IMR-90 (cell line): Measurements from ENCODE around the gene EPN2. TPM values are rescaled to one million over a fixed set of nuclear protein-coding genes. Genes with fewer than 3 reads are reported as not detected.

Source experiments
- ATAC-seq: fragments of 200-7000 bp; cut with Tn5 transposase; 2 replicates; pipeline ENCODE4 v1.9.1; 2020; ENCODE audit warnings: low read depth, mild to moderate bottlenecking, moderate library complexity
- BruUV-seq: library from RNA; stranded (reverse); fragments of 400-500 nt; replicated peaks from 2 replicates; lab custom pipeline; 2021; lab: Mats Ljungman, UMichigan
- CTCF ChIA-PET: fragments of 300-600 bp; formaldehyde crosslinking; extraction: SDS; loops from one replicate; lab custom pipeline; 2021; ENCODE audit warnings: antibody characterized with exemption; lab: Yijun Ruan, JAX
- POLR2A ChIA-PET: fragments of 300-600 bp; sonication (Branson Sonifier 250); formaldehyde crosslinking; loops from one replicate; lab custom pipeline; 2022; ENCODE audit warnings: antibody characterized with exemption; ENCODE audit not compliant: unreplicated experiment; lab: Charles Lee
- DNase-seq: peaks from one replicate; pipeline ENCODE4 v3.0.0; 2013
- H2AFZ ChIP-seq: replicated peaks from 2 replicates; pipeline ENCODE3; 2013; ENCODE audit warnings: low read length, mild to moderate bottlenecking; ENCODE audit not compliant: poor library complexity
- H2AK5ac ChIP-seq: 2 replicates; pipeline ENCODE4 v1.6.1; 2013; ENCODE audit warnings: low read depth, low read length, inconsistent platforms
- H2AK9ac ChIP-seq: replicated peaks from 2 replicates; pipeline ENCODE3; 2013; ENCODE audit warnings: mild to moderate bottlenecking, low read depth, low read length, moderate library complexity; ENCODE audit not compliant: poor library complexity
- H2BK120ac ChIP-seq: 2 replicates; pipeline ENCODE4 v1.6.1; 2013; ENCODE audit warnings: low read depth, low read length, inconsistent platforms
- H2BK15ac ChIP-seq: 3 replicates; pipeline ENCODE4 v1.6.1; 2013; ENCODE audit warnings: low read depth, low read length, inconsistent platforms
- H2BK20ac ChIP-seq: 2 replicates; pipeline ENCODE4 v1.6.1; 2013; ENCODE audit warnings: low read depth, mild to moderate bottlenecking, inconsistent platforms, low read length, moderate library complexity
- H2BK5ac ChIP-seq: 2 replicates; pipeline ENCODE4 v1.6.1; 2013; ENCODE audit warnings: mild to moderate bottlenecking, low read depth, low read length, inconsistent platforms; ENCODE audit not compliant: poor library complexity, severe bottlenecking
- H3K14ac ChIP-seq: replicated peaks from 2 replicates; pipeline ENCODE4 v1.6.1; 2013; ENCODE audit warnings: low read depth, low read length, inconsistent platforms
- H3K18ac ChIP-seq: 2 replicates; pipeline ENCODE4 v1.6.1; 2013; ENCODE audit warnings: low read depth, low read length, control low read depth
- H3K23ac ChIP-seq: 2 replicates; pipeline ENCODE4 v1.6.1; 2013; ENCODE audit warnings: low read depth, low read length, inconsistent platforms
- H3K27ac ChIP-seq: 2 replicates; pipeline ENCODE4 v1.5.1; 2013; ENCODE audit warnings: mild to moderate bottlenecking, control low read depth, low read length; ENCODE audit not compliant: insufficient read depth
- H3K27me3 ChIP-seq: 2 replicates; pipeline ENCODE4 v1.6.1; 2013; ENCODE audit warnings: low read length; ENCODE audit not compliant: control insufficient read depth, insufficient read depth
- H3K36me3 ChIP-seq: 2 replicates; pipeline ENCODE4 v1.6.1; 2013; ENCODE audit warnings: low read length, mixed read lengths; ENCODE audit not compliant: control insufficient read depth, insufficient read depth
- H3K4ac ChIP-seq: 2 replicates; pipeline ENCODE4 v1.6.1; 2013; ENCODE audit warnings: low read depth, low read length, inconsistent platforms
- H3K4me1 ChIP-seq: 2 replicates; pipeline ENCODE4 v1.6.1; 2013; ENCODE audit warnings: low read length, mixed read lengths; ENCODE audit not compliant: control insufficient read depth, insufficient read depth
- H3K4me2 ChIP-seq: 2 replicates; pipeline ENCODE4 v1.6.1; 2013; ENCODE audit warnings: low read depth, mild to moderate bottlenecking, control low read depth, low read length, moderate library complexity
- H3K4me3 ChIP-seq: 2 replicates; pipeline ENCODE4 v1.5.1; 2013; ENCODE audit warnings: low read depth, mild to moderate bottlenecking, control low read depth, low read length, moderate library complexity; ENCODE audit not compliant: insufficient read depth
- H3K56ac ChIP-seq: 2 replicates; pipeline ENCODE4 v1.6.1; 2013; ENCODE audit warnings: low read length, inconsistent platforms; ENCODE audit not compliant: insufficient read depth; ENCODE audit errors: extremely low read depth
- H3K79me1 ChIP-seq, 2 experiments: 2 replicates each; pipeline ENCODE4 v1.6.1; 2013; ENCODE audit warnings: low read length in 2 of 2, inconsistent platforms in 1 of 2, low read depth in 1 of 2
- H3K9ac ChIP-seq: 2 replicates; pipeline ENCODE4 v1.6.1; 2013; ENCODE audit warnings: low read depth, low read length, control low read depth
- H3K9me1 ChIP-seq: 2 replicates; pipeline ENCODE4 v1.6.1; 2013; ENCODE audit warnings: low read length, inconsistent platforms; ENCODE audit not compliant: insufficient read depth
- H3K9me3 ChIP-seq: 2 replicates; pipeline ENCODE4 v1.6.1; 2013; ENCODE audit warnings: low read length; ENCODE audit not compliant: control insufficient read depth, insufficient read depth
- H4K20me1 ChIP-seq: 2 replicates; pipeline ENCODE4 v1.6.1; 2013; ENCODE audit warnings: low read length, inconsistent platforms; ENCODE audit not compliant: insufficient read depth
- H4K5ac ChIP-seq: 2 replicates; pipeline ENCODE4 v1.6.1; 2013; ENCODE audit warnings: mild to moderate bottlenecking, low read depth, low read length, control low read depth
- H4K8ac ChIP-seq, 2 experiments: 2 replicates each; pipeline ENCODE4 v1.6.1; 2013; ENCODE audit warnings: low read depth in 2 of 2, low read length in 2 of 2, control low read depth in 1 of 2, inconsistent platforms in 1 of 2
- H4K91ac ChIP-seq: 2 replicates; pipeline ENCODE4 v1.6.1; 2013; ENCODE audit warnings: low read depth, low read length, inconsistent platforms; ENCODE audit not compliant: insufficient read depth
- BHLHE40 ChIP-seq: fragments of 150-350 bp; IDR thresholded peaks from 2 replicates; pipeline ENCODE4 v1.6.1; 2016; ENCODE audit warnings: mild to moderate bottlenecking, low read depth, low read length
- CEBPB ChIP-seq: IDR thresholded peaks from 2 replicates; pipeline ENCODE4 v1.6.1; 2012; ENCODE audit warnings: low read depth, low read length, improper control_type of control experiment
- CHD1 ChIP-seq: IDR thresholded peaks from 2 replicates; pipeline ENCODE4 v1.6.1; 2012; ENCODE audit warnings: low read depth, low read length, improper control_type of control experiment
- ELK1 ChIP-seq: fragments of 150-350 bp; IDR thresholded peaks from 2 replicates; pipeline ENCODE4 v1.6.1; 2016; ENCODE audit warnings: low read depth, mild to moderate bottlenecking, low read length, moderate library complexity, borderline replicate concordance
- FOS ChIP-seq: fragments of 150-350 bp; IDR thresholded peaks from 2 replicates; pipeline ENCODE4 v1.6.1; 2016; ENCODE audit warnings: low read depth, low read length
- MAFK ChIP-seq: IDR thresholded peaks from 2 replicates; pipeline ENCODE4 v1.6.1; 2012; ENCODE audit warnings: low read depth, low read length, improper control_type of control experiment
- MAZ ChIP-seq: IDR thresholded peaks from 2 replicates; pipeline ENCODE4 v1.6.1; 2012; ENCODE audit warnings: low read depth, mild to moderate bottlenecking, low read length, improper control_type of control experiment, moderate library complexity, borderline replicate concordance
- MXI1 ChIP-seq: IDR thresholded peaks from 2 replicates; pipeline ENCODE4 v1.6.1; 2012; ENCODE audit warnings: low read depth, mild to moderate bottlenecking, low read length, moderate library complexity, borderline replicate concordance
- NFE2L2 ChIP-seq: fragments of 150-350 bp; IDR thresholded peaks from 2 replicates; pipeline ENCODE4 v1.6.1; 2016; ENCODE audit warnings: low read depth, mild to moderate bottlenecking, low read length
- POLR2A ChIP-seq: IDR thresholded peaks from 2 replicates; pipeline ENCODE4 v1.6.1; 2012; ENCODE audit warnings: mild to moderate bottlenecking, low read depth, low read length
- RAD21 ChIP-seq: IDR thresholded peaks from 2 replicates; pipeline ENCODE4 v1.6.1; 2012; ENCODE audit warnings: low read length, improper control_type of control experiment
- RCOR1 ChIP-seq: IDR thresholded peaks from 2 replicates; pipeline ENCODE4 v1.6.1; 2012; ENCODE audit warnings: mild to moderate bottlenecking, low read length, improper control_type of control experiment; ENCODE audit not compliant: insufficient replicate concordance
- RFX5 ChIP-seq: IDR thresholded peaks from 2 replicates; pipeline ENCODE4 v1.8.0; 2012; ENCODE audit warnings: low read depth, mild to moderate bottlenecking, low read length, moderate library complexity
- SMC3 ChIP-seq: fragments of 150-350 bp; IDR thresholded peaks from 2 replicates; pipeline ENCODE4 v1.6.1; 2016; ENCODE audit warnings: low read depth, mild to moderate bottlenecking, antibody characterized with exemption, low read length, moderate library complexity
- USF2 ChIP-seq: fragments of 150-350 bp; IDR thresholded peaks from 2 replicates; pipeline ENCODE4 v1.6.1; 2017; ENCODE audit warnings: mild to moderate bottlenecking, antibody characterized with exemption, low read length, low read depth
- WGBS, 2 experiments: methylation state at CpG; one replicate each; pipeline versions ENCODE4 v1.1.5 to v1.1.7; 2013; ENCODE audit warnings: missing lambda C conversion rate in 2 of 2; ENCODE audit not compliant: insufficient read length in 1 of 2; ENCODE audit errors: extremely low coverage in 2 of 2; 5-methylcytosine and 5-hydroxymethylcytosine counted together
- dilution Hi-C: fragments of 300-500 bp; cut with HindIII; formaldehyde crosslinking; loops from one replicate; pipeline ENCODE4 v1.14.3; 2018; ENCODE audit warnings: low sequenced_read_pairs; ENCODE audit not compliant: unreplicated experiment
- in situ Hi-C: fragments of 300-500 bp; cut with MboI; formaldehyde crosslinking; loops from 3 replicates; pipeline ENCODE4 v1.14.3; 2019; ENCODE audit warnings: low sequenced_read_pairs, inconsistent platforms, mixed read lengths
- intact Hi-C: fragments of 100-400 bp; cut with micrococcal nuclease; formaldehyde crosslinking; loops from 2 replicates; pipeline ENCODE4 v1.10.0; 2022
- polyA plus RNA-seq, 3 experiments: library from polyadenylated mRNA; depleted of rRNA; stranded (reverse); fragments of >200 nt; gene quantifications; 2 replicates each; pipeline ENCODE4 v1.2.3, GENCODE V29; 2012; ENCODE audit warnings: low replicate concordance in 1 of 3
- total RNA-seq: library from RNA; depleted of rRNA; stranded (reverse); fragments of >200 nt; gene quantifications from 2 replicates; pipeline ENCODE4 v1.2.3, GENCODE V29; 2012
- TF ChIP-seq, protein P1 (sequence below): conservative IDR thresholded peaks from 2 replicates; pipeline ENCODE4 v1.5.1; 2012; ENCODE audit warnings: mild to moderate bottlenecking, low read depth, low read length, improper control_type of control experiment

Gene EPN2
- total and polyA plus RNA-seq, 2 of the 4 experiments (the other 2 are of a cell fraction), result 14.9 to 25.3 TPM

DNA sequence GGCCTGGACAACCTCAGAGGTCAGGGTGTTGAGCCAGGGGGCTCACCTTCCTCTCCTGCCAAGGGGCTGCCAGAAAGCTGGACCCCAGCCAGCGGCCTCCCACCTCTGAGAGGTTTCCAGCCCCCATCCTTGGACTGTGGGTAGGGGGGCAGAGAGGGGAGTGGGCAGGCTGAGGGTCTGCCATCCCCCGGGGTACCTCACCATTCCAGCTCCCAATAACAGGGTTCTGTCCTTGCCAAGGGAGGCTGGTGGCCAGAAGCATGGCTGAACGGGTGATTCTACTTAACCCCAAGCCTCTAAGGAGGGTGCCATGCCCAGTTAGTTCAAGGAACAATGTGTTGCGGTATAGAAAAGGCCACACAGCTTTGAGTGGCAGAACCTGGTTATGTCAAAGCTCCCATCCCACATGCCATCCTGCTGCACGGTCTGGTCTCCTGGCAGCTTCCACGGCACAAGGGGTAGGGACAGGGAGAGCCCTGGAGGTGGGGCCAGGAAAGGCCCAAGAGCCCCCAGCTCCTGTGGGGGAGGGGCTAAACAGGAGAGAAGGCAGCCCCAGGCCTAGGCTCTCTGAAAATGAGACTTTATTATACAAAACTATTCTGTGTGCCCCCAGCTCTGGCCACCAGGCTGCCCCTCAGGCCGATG is 105.6 kb downstream of the EPN2 start:
- Histone ChIP-seq H3K79me1 (peaks cover 0 to 2% of the 10 kb centered on the region in 2 experiments; a peak in 1 of 4 replicates), H4K8ac (no peak overlapping the region), H3K27ac (no peak overlapping the region), H2AK5ac (peak overlapping the region; percentile 27; the same call in 1 of the 2 replicates), H3K14ac (no peak overlapping the region), H2BK20ac (no peak overlapping the region), H2AK9ac (no peak overlapping the region), H3K9ac (no peak overlapping the region), H3K4me2 (no peak overlapping the region), H4K20me1 (peaks cover 8% of the 10 kb centered on the region), H4K5ac (no peak overlapping the region), H3K9me3 (no peaks in the 10 kb centered on the region), H3K56ac (no peak overlapping the region), H2AFZ (peak overlapping the region; percentile 16), H3K23ac (no peak overlapping the region), H3K36me3 (no peaks in the 10 kb centered on the region), H2BK5ac (no peak overlapping the region), H3K4me3 (no peak overlapping the region), H2BK15ac (no peak overlapping the region), H2BK120ac (no peak overlapping the region), H4K91ac (no peak overlapping the region), H3K27me3 (no peaks in the 10 kb centered on the region), H3K4me1 (peaks cover 26% of the 10 kb centered on the region), H3K18ac (no peak overlapping the region), H3K4ac (no peak overlapping the region), H3K9me1 (peaks cover 26% of the 10 kb centered on the region)
- intact Hi-C loops (no loop called here), in situ Hi-C loops (no loop called here), dilution Hi-C loops (no loop called here)
- TF ChIP-seq RCOR1, result no peak
- TF ChIP-seq CHD1, result no peak
- no peak for TF ChIP-seq USF2
- TF ChIP-seq POLR2A, result no peak
- no peak for TF ChIP-seq MXI1
- TF ChIP-seq SMC3, result no peak
- no peak for TF ChIP-seq RAD21
- no peak for TF ChIP-seq MAFK
- TF ChIP-seq, protein P1, sequence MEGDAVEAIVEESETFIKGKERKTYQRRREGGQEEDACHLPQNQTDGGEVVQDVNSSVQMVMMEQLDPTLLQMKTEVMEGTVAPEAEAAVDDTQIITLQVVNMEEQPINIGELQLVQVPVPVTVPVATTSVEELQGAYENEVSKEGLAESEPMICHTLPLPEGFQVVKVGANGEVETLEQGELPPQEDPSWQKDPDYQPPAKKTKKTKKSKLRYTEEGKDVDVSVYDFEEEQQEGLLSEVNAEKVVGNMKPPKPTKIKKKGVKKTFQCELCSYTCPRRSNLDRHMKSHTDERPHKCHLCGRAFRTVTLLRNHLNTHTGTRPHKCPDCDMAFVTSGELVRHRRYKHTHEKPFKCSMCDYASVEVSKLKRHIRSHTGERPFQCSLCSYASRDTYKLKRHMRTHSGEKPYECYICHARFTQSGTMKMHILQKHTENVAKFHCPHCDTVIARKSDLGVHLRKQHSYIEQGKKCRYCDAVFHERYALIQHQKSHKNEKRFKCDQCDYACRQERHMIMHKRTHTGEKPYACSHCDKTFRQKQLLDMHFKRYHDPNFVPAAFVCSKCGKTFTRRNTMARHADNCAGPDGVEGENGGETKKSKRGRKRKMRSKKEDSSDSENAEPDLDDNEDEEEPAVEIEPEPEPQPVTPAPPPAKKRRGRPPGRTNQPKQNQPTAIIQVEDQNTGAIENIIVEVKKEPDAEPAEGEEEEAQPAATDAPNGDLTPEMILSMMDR, result no peak
- no peak for TF ChIP-seq NFE2L2
- no peak for TF ChIP-seq ELK1
- no peak for TF ChIP-seq RFX5
- TF ChIP-seq MAZ, result no peak
- no peak for TF ChIP-seq CEBPB
- TF ChIP-seq FOS, result no peak
- TF ChIP-seq BHLHE40, result no peak
- POLR2A ChIA-PET, result no interaction called here
- ATAC-seq, result no peak
- DNase-seq, result no peak
- BruUV-seq, result no TSS peak
- CTCF ChIA-PET, result no interaction called here
- WGBS, 2 experiments, result no CpG with 5 or more reads among the region's 7 CpGs
